ENCODE results near the gene CNNM1.
A peak's percentile ranks its signal among the peaks of the same experiment; 100 is the strongest.

Gene CNNM1

DNA sequence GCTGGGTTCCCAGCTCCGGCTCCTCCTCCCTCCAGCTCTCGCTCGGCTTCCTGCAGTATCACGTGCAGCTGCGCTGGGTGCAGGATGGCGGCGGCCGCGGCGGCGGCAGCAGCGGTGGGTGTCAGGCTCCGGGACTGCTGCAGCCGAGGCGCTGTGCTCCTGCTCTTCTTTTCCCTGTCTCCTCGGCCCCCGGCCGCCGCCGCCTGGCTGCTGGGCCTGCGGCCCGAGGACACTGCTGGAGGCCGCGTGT lies at the start of gene CNNM1:
Gene CNNM1 (plus strand): TSS at position 53 of the 250 bp plus-strand sequence. CDS start 32 bp downstream, at position 85.
- DNase-seq, result peak; percentile 52

DNA sequence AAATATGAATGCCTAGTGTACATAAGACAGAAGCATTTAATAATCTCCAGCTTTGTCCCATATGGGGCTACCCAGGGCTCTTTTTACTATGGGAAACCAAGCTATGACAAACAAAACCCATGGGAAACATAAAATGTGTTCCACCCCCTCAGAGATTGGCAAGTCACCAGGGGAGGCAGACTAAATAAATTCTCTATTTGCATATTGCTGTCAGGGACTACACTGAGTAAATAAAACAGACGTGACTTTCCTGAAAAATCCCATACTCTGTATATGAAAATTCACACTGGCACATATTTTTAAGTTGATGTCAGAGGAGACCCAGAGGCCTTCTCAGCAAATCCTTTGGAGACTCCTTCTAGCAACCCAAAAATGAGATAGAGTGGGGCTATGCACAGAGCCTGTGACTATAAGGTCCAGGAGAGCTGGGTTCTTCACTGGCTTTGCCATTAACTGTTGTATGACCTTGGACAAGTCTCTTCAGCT lies 49.5 kb upstream of the CNNM1 start:
- DNase-seq, result peak; percentile 14

GRCh38 chr10:99280472-99280871 lies 48.7 kb upstream of the CNNM1 start:
- DNase-seq, result no peak

- DNase-seq, result peak; percentile 46
These were observed 43.3 kb upstream of the CNNM1 start for GRCh38 chr10:99285881-99286280.

- no peak for DNase-seq
These were observed 38.9 kb upstream of the CNNM1 start for GRCh38 chr10:99290306-99290705.

DNA sequence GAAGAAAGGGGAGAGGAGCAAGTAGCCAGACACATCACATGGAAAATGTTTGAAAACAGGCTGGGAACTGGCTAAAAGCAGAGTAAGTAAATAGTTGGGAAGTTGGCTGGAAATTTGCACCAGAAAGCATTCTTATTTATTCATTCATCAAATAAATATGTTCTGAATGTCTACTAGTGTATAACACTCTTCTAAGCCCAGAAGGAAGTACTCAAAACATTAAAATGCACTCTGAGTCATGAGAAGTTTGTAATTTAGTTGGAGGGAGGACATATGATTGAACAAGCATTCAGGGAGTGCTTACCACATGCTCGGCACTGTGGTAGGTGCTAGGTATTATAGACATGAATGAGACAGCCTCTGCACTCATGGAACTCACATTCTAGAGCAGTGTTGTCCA lies 37.0 kb upstream of the CNNM1 start:
- DNase-seq, result no peak

- DNase-seq, result no peak
These were observed 32.6 kb upstream of the CNNM1 start for GRCh38 chr10:99296605-99297004.

DNA sequence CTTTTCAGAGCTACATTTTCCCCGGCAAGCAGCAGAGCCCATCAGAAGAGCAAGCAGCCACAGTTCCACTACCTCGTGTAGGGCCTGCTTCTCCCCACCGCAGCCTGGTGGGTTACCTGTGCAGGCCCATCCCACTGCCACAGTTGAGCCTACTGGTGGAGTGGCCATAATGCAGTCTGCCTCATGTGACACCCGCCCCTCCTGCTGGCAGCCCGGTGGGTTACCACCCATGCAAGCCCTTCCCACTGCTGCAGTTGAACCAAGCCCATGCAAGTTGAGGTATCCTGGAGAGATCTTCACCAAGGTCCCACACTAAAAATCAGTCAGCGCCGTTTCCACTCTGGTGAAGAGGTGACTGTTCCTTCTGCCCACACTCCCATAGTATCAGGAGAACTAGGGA lies 32.1 kb upstream of the CNNM1 start:
- DNase-seq, result no peak

GRCh38 chr10:99303899-99304861 lies 25.0 kb upstream of the CNNM1 start:
- DNase-seq, result no peak

DNA sequence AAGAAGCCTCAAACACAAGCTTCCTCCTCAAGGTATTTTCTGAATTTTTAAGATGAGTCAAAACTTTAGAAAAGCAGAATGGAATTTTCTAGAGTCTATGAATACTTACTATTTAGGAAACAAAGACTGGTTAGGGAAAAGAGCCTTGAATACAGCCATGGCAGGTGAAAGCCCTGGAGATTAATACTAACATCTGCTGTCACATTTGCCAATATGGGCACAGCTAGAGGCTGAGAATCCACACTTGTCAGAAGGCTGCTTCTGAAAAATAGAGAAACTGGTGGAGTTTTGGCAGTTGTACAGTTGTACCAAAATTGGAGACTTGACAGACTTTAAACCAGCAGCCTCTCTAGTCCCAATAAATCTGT lies 24.3 kb upstream of the CNNM1 start:
- peak; percentile 45 for DNase-seq

DNA sequence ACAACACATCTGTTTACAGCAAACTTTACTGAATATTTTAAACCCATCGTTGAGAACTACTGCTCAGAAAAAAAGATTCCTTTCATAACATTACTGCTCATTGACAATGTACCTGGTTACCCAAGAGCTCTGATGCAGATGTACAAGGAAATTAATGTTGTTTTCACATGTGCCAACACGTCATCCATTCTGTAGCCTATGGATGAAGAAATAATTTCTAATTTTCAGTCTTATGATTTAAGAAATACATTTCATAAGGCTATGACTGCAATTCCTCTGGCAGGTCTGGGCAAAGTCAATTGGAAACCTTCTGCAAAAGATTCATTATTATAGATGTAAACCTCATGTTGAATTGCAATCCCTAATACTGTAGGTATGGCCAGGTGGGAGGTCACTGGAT lies 16.7 kb upstream of the CNNM1 start:
- DNase-seq, result no peak

DNA sequence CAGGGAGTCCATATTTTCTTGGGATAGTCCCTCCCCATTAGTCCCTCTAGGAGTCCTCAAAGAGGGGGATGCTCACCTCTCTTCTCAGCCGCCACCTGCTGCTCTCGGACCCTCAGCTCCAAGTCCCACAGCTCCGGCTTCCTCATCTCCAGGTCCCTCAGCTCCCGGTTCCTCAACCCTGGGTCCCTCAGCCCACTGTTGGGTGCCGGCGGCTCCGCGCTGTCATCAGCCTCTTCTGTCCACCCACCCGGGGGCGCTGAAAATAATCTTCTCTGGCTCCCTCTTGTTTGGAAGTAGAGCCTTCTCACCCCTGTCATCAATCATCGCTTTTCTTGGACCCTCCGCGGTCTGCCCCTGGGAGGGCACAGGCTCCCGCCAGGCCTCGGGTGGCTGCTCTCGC lies 13.3 kb upstream of the CNNM1 start:
- no peak for DNase-seq

- no peak for DNase-seq
These were observed 12.8 kb upstream of the CNNM1 start for GRCh38 chr10:99316374-99316773.

- DNase-seq, result no peak
These were observed 11.1 kb upstream of the CNNM1 start for GRCh38 chr10:99318048-99318447.

- DNase-seq, result no peak
These were observed 10.7 kb upstream of the CNNM1 start for GRCh38 chr10:99318475-99318874.

DNA sequence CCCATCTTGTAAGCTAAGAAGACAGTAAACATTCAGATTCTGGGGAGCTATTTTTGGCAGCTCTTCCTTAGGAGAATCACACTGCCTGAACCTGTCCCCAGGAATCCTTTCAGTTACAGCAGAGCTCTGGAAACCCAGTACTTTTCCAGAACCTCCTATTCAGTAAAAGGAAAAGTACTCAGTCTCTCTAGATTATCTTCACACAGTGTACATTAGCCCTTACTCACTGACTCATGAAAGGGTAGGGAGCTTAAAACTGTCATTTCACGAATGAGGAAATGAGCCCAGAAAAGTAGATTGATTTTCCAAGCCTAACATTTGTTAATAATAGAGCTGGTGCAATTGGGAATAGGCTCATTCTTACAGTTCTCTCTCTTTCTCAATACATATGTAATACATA lies 3.9 kb upstream of the CNNM1 start:
- no peak for DNase-seq

GRCh38 chr10:99326871-99327270 lies 2.3 kb upstream of the CNNM1 start:
- no peak for DNase-seq

- DNase-seq, result peak; percentile 52
These were observed 415 bp upstream of the CNNM1 start for GRCh38 chr10:99328579-99329303.

GRCh38 chr10:99329554-99330346 lies 594 bp downstream of the CNNM1 start:
- DNase-seq, result peak; percentile 27

- no peak for DNase-seq
These were observed 1.3 kb downstream of the CNNM1 start for GRCh38 chr10:99330347-99330924.

DNA sequence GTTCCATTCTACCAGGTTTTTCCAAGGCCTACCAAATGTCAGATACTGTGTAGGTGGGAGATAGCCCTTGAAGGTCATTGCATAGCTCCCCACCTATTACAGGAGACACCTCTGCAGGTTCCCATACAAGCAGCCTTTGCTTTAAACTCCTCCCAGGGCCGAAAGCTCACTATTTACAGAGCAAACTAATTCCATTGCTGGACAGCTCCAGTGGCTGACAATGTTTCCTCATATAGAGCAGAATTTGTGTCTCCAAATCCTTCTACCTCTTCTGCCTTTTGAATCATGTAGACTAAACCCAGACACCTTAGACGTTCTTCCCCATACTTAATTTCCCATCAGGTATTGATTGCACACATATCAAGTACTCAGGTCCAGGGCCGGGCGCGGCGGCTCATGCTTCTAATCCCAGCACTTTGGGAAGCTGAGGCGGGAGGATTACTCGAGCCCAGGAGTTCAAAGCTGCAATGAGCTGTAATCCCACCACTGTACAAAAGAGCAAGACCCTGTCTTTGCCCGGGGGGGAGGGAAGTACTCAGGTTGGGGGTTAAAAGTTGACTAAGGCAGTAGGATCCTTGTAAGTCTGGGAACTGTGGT lies 2.1 kb downstream of the CNNM1 start:
- DNase-seq, result no peak

GRCh38 chr10:99337311-99337811 lies 8.2 kb downstream of the CNNM1 start:
- DNase-seq, result no peak

Data from NCI-H1694 treated with DMSO at 0.1 percent for 48 hours (cell line).